SK-N-MC (cell line): ENCODE measurements around the gene BRPF1.

Experiments used
- DNase-seq: peaks from one replicate; pipeline ENCODE4 v3.0.0-alpha.2; 2011; ENCODE audit warnings: low read depth, low spot score
- H3K27ac ChIP-seq: fragments of 200-600 bp; sonication (generic); 2 replicates; pipeline ENCODE4 v1.5.1; 2016; ENCODE audit warnings: mixed run types
- H3K36me3 ChIP-seq: fragments of 200-600 bp; sonication (generic); 2 replicates; pipeline ENCODE4 v1.6.1; 2017; ENCODE audit warnings: antibody characterized with exemption, low read length, mixed read lengths; ENCODE audit not compliant: insufficient read depth
- H3K4me3 ChIP-seq: fragments of 200-600 bp; sonication (generic); 2 replicates; pipeline ENCODE4 v1.5.1; 2016
- H3K9ac ChIP-seq: fragments of 200-600 bp; sonication (generic); 2 replicates; pipeline ENCODE4 v1.8.0; 2017; ENCODE audit warnings: mixed run types, mixed read lengths; ENCODE audit not compliant: insufficient read length
- H3K9me3 ChIP-seq: fragments of 200-600 bp; sonication (generic); 2 replicates; pipeline ENCODE4 v1.6.1; 2017; ENCODE audit warnings: low read depth, mild to moderate bottlenecking, antibody characterized with exemption, low read length, moderate library complexity, mixed read lengths
- EZH2 ChIP-seq: fragments of 200-600 bp; sonication (generic); IDR thresholded peaks from one replicate; pipeline ENCODE4 v1.6.1; 2017; ENCODE audit warnings: antibody characterized with exemption
- FOXP2 ChIP-seq: optimal IDR thresholded peaks from 2 replicates; pipeline ENCODE3; 2011; ENCODE audit warnings: mild to moderate bottlenecking, moderate library complexity; ENCODE audit not compliant: insufficient read depth; ENCODE audit errors: extremely low read length, control extremely low read depth
- POLR2AphosphoS5 ChIP-seq: IDR thresholded peaks from 2 replicates; pipeline ENCODE4 v1.6.1; 2012; ENCODE audit warnings: mild to moderate bottlenecking, low read depth, low read length, borderline replicate concordance

Gene BRPF1

DNA sequence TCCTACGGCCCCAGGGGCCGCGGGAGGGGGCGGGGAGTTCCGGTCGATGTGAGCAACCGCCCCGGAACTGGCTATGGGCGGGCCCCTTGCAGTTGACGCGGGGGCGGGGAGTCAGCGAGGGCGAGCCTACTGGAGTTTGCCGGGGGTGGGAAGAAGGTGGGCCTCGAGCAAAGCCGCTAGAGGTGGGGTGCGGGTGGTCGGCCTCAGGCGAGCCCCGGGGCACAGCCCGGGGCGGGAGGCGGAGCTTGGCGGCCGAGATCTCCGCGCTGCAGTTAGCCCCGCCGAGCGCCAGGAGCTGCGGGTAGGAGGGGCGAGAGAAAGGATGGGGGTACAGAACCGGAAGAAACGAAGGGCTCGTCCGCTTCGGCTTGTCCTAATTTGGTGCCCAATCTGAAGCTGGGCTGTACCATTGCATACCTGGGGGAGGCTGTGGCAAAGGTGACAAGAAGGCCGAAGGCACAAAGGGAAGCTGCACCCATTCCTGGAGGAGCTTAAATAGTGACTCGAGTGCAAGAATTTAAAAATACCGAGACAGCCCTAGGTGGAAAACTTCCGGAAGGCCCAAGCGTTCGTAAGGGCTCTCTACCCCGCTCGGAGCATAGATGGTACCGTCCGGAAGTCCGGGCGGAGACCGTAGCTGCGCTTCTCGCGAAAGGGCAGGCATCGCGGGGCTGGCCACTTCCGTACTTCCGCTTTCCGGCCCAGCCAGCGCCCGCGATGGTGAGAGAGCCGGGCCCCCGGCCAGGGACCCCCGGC, 61.0 kb downstream of the BRPF1 start, which contains the start of the genes ARPC4 and TADA3:
ARPC4 (plus strand) TSS at position 678 of the 756 bp plus-strand sequence; CDS start at position 718, 40 bp downstream.
TADA3 (minus strand) TSS at position 69 of the 756 bp plus-strand sequence. CDS start 1,007 bp downstream, outside the sequence.
- TF ChIP-seq EZH2, result no peak
- peak; percentile 88 for TF ChIP-seq POLR2AphosphoS5
- peaks cover 1% of the 10 kb centered on the region; the same call in 1 of the 2 replicates for H3K36me3 ChIP-seq
- H3K27ac ChIP-seq, result peak within 1 kb of the TSS; percentile 97
- DNase-seq, result peak; percentile 76
- H3K9me3 ChIP-seq, result no peaks in the 10 kb centered on the region
- peak within 1 kb of the TSS; percentile 84 for H3K4me3 ChIP-seq
- peak within 1 kb of the TSS; percentile 97 for H3K9ac ChIP-seq

DNA sequence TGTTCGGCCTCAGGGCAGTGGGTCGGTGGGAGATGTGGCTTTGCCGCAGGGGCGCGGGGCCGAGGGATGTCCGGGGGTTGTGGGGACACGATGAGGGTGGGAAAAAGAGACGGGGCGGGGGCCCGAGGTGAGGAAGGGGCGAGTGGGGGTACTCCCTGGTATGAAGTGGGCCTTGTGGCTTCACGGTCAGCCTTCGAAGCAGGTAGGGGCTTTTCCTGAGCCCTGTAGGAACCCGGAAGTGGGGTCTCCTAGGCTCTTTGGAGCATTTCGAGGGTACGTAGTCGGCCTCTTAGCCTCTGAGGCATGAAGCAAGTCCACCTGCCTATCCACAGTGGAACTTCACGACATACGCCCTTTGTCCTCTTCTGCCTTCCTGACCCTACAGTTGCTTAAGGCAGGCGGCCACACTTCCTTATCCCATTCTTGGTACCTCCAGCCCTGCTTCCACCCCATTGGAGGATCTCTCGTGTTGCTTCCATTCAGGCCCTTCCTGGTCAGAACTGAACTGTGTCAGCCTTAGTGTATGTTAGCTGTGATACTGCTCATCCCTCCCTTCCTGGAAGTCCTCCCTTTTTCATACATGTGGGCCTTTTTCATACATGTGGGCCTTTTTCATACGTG, 61.7 kb downstream of the BRPF1 start:
- Histone ChIP-seq H3K9ac (peak overlapping the region; percentile 97), H3K27ac (peak overlapping the region; percentile 97; the same call in 1 of the 2 replicates), H3K36me3 (peaks cover 5% of the 10 kb centered on the region; the same call in 1 of the 2 replicates), H3K9me3 (no peaks in the 10 kb centered on the region), H3K4me3 (peak overlapping the region; percentile 84)
- no peak for DNase-seq
- no peak for TF ChIP-seq FOXP2
- TF ChIP-seq EZH2, result no peak

DNA sequence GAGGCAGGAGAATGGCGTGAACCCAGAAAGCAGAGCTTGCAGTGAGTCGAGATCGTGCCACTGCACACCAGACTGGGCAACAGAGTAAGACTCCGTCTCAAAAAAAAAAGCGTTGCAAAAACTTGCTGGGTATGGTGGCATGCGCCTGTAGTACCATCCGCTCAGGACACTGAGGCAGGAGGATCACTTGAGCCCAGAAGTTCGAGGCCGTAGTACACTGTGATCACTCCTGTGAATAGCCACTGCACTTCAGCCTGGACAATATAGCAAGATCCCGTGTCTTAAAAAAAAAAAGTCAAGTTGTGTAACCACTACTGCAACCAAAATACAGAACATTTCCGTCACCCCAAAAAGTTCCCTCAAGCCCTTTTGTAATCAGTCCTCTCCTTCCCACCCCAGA, 62.9 kb downstream of the BRPF1 start:
- Histone ChIP-seq H3K4me3 (no peak overlapping the region), H3K27ac (no peak overlapping the region), H3K9me3 (no peaks in the 10 kb centered on the region), H3K36me3 (peaks cover 13% of the 10 kb centered on the region; the same call in 1 of the 2 replicates), H3K9ac (no peak overlapping the region)
- DNase-seq, result no peak
- TF ChIP-seq FOXP2, result no peak
- TF ChIP-seq EZH2, result no peak
- TF ChIP-seq POLR2AphosphoS5, result no peak

DNA sequence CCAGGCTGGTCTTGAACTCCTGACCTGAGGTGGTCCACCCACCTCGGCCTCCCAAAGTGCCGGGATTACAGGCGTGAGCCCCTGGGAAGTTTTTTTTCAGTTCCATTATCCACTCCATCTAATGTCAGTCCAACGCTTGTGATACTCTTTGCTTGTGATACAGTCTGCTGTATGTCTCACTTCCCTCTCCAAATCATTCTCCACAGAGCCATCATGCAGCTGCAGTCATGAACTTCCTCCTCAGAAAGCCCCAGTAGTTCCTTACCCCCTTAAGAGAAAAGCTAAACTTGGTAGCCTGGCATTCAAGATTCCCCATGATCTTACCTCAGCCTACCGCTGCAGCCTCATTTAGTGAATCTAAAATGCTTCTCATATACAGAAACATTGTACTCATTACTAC, 63.7 kb downstream of the BRPF1 start:
- no peak overlapping the region for H3K9ac ChIP-seq
- peaks cover 21% of the 10 kb centered on the region; the same call in 1 of the 2 replicates for H3K36me3 ChIP-seq
- no peak for DNase-seq
- TF ChIP-seq POLR2AphosphoS5, result no peak
- TF ChIP-seq FOXP2, result no peak
- no peak for TF ChIP-seq EZH2
- no peak overlapping the region for H3K4me3 ChIP-seq
- no peak overlapping the region for H3K27ac ChIP-seq
- no peaks in the 10 kb centered on the region for H3K9me3 ChIP-seq

DNA sequence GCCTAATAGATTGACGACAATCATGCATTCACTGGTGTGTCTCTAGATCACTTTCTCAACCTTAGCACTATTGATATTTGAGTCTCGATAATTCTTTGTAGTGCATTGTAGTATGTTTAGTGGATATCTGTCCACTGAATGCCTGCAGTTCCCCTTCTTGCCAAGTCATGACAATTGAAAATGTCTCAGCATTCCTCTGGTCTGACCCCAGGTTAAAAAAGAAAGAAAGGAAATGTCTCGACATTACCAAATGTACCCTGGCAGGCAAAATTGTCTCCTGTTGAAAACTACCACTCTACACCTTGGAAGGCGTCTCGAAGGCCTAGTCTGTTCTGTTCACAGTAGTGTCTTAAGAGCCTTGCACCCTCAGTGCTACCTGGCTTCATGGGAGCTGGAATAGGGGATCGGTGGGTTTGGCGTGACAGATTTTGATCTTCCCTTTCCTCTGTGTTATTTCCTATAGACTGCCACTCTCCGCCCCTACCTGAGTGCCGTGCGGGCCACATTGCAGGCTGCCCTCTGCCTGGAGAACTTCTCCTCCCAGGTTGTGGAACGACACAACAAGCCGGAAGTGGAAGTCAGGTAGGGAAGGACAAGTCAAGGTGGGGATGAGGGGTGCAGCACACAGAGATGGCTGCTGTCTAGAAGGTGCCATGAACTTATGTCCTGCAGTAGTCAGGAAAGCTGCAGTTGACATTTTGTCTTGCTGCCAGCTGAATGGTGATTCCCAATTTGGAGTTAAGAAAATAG, 65.8 kb downstream of the BRPF1 start:
- no peak overlapping the region for H3K27ac ChIP-seq
- no peak for DNase-seq
- H3K9me3 ChIP-seq, result no peaks in the 10 kb centered on the region
- TF ChIP-seq POLR2AphosphoS5, result no peak
- no peak for TF ChIP-seq EZH2
- no peak for TF ChIP-seq FOXP2
- no peak overlapping the region for H3K4me3 ChIP-seq
- no peak overlapping the region for H3K9ac ChIP-seq
- H3K36me3 ChIP-seq, result peaks cover 30% of the 10 kb centered on the region; the same call in 1 of the 2 replicates
